Neural cell (in vitro differentiated cells): ENCODE data around the gene WNK3. TPM values are rescaled to one million over a fixed set of nuclear protein-coding genes. Genes with fewer than 3 reads are reported as not detected.

Source experiments
- H2AFZ ChIP-seq: fragments of 200-600, 300-800 bp; sonication (generic), shearing (Covaris generic); 2 replicates; pipeline ENCODE4 v1.6.0; 2014; ENCODE audit warnings: low read depth, mild to moderate bottlenecking, antibody characterized with exemption, low read length, moderate library complexity
- H3F3A ChIP-seq: fragments of 200-600 bp; shearing (Covaris generic); 2 replicates; pipeline ENCODE4 v1.6.1; 2016; ENCODE audit warnings: mild to moderate bottlenecking, moderate library complexity, mixed read lengths, antibody characterized with exemption, low read length; ENCODE audit not compliant: insufficient read depth, poor library complexity, severe bottlenecking
- H3K27ac ChIP-seq: fragments of 200-600, 300-800 bp; sonication (generic), shearing (Covaris generic); 2 replicates; pipeline ENCODE4 v1.5.1; 2014; ENCODE audit warnings: mild to moderate bottlenecking, low read length, moderate library complexity
- H3K27me3 ChIP-seq: fragments of 300-800, 200-600 bp; sonication (generic), shearing (Covaris generic); 2 replicates; pipeline ENCODE4 v1.6.0; 2014; ENCODE audit warnings: mild to moderate bottlenecking, low read depth, low read length, moderate library complexity; ENCODE audit not compliant: insufficient read depth
- H3K36me3 ChIP-seq: fragments of 300-800, 200-600 bp; sonication (generic), shearing (Covaris generic); 2 replicates; pipeline ENCODE4 v1.5.1; 2014; ENCODE audit warnings: mild to moderate bottlenecking, antibody characterized with exemption, low read length, moderate library complexity; ENCODE audit not compliant: insufficient read depth
- H3K4me2 ChIP-seq: fragments of 300-800, 200-600 bp; sonication (generic), shearing (Covaris generic); 2 replicates; pipeline ENCODE4 v1.6.0; 2014; ENCODE audit warnings: mild to moderate bottlenecking, low read length
- H3K4me3 ChIP-seq: fragments of 300-800, 200-600 bp; sonication (generic), shearing (Covaris generic); 2 replicates; pipeline ENCODE4 v1.5.1; 2014; ENCODE audit warnings: mild to moderate bottlenecking, low read length, moderate library complexity
- H3K79me2 ChIP-seq: fragments of 200-600 bp; shearing (Covaris generic); replicated peaks from 2 replicates; pipeline ENCODE4 v1.6.0; 2014; ENCODE audit warnings: mild to moderate bottlenecking, low read length, moderate library complexity; ENCODE audit not compliant: insufficient read depth
- H3K9ac ChIP-seq: fragments of 300-800, 200-600 bp; sonication (generic), shearing (Covaris generic); 2 replicates; pipeline ENCODE4 v1.6.1; 2016; ENCODE audit warnings: mild to moderate bottlenecking, low read length, mixed read lengths
- H3K9me2 ChIP-seq: fragments of 200-600 bp; shearing (Covaris generic); 2 replicates; pipeline ENCODE4 v1.6.1; 2016; ENCODE audit warnings: mild to moderate bottlenecking, low read length, mixed read lengths; ENCODE audit not compliant: insufficient read depth
- H3K9me3 ChIP-seq: fragments of 200-600, 300-800 bp; sonication (generic), shearing (Covaris generic); 2 replicates; pipeline ENCODE4 v1.6.1; 2016; ENCODE audit warnings: mild to moderate bottlenecking, mixed run types, low read length, moderate library complexity, mixed read lengths
- H4K20me1 ChIP-seq: fragments of 200-600 bp; shearing (Covaris generic); 2 replicates; pipeline ENCODE4 v1.6.1; 2016; ENCODE audit warnings: mild to moderate bottlenecking, mixed run types; ENCODE audit not compliant: insufficient read depth
- CTCF ChIP-seq: fragments of 450-650 bp; IDR thresholded peaks from 2 replicates; pipeline ENCODE4 v1.5.1; 2014; ENCODE audit warnings: antibody characterized with exemption, mild to moderate bottlenecking, moderate library complexity; ENCODE audit not compliant: poor library complexity, severe bottlenecking
- EP300 ChIP-seq: fragments of 450-650 bp; conservative IDR thresholded peaks from 2 replicates; pipeline ENCODE4 v1.6.1; 2014; ENCODE audit warnings: antibody characterized with exemption, mild to moderate bottlenecking, moderate library complexity; ENCODE audit not compliant: poor library complexity, severe bottlenecking
- EZH2 ChIP-seq: fragments of 200-600, 300-800 bp; shearing (Covaris generic), sonication (generic); IDR thresholded peaks from 2 replicates; pipeline ENCODE4 v1.6.1; 2014; ENCODE audit warnings: antibody characterized with exemption, low read length, borderline replicate concordance, mild to moderate bottlenecking; ENCODE audit not compliant: insufficient read depth, poor library complexity, severe bottlenecking
- MXI1 ChIP-seq: fragments of 450-650 bp; conservative IDR thresholded peaks from 2 replicates; pipeline ENCODE4 v1.6.1; 2014; ENCODE audit warnings: antibody characterized with exemption, mild to moderate bottlenecking; ENCODE audit not compliant: poor library complexity, severe bottlenecking
- POLR2AphosphoS5 ChIP-seq: IDR thresholded peaks from 2 replicates; pipeline ENCODE4 v1.6.1; 2012
- RAD21 ChIP-seq: fragments of 450-650 bp; conservative IDR thresholded peaks from 2 replicates; pipeline ENCODE4 v1.6.1; 2014; ENCODE audit warnings: antibody characterized with exemption, mild to moderate bottlenecking, moderate library complexity
- REST ChIP-seq: IDR thresholded peaks from 2 replicates; pipeline ENCODE4 v1.6.1; 2012; ENCODE audit warnings: borderline replicate concordance
- SMC3 ChIP-seq: fragments of 450-650 bp; conservative IDR thresholded peaks from 2 replicates; pipeline ENCODE4 v1.6.1; 2014; ENCODE audit warnings: antibody characterized with exemption, mild to moderate bottlenecking, moderate library complexity; ENCODE audit not compliant: poor library complexity
- TAF1 ChIP-seq: IDR thresholded peaks from 2 replicates; pipeline ENCODE4 v1.6.1; 2012; ENCODE audit warnings: low read depth
- polyA plus RNA-seq: library from polyadenylated mRNA; depleted of rRNA; stranded (reverse); fragments of >200 nt; gene quantifications from 2 replicates; pipeline ENCODE4 v1.2.3, GENCODE V29; 2014

The WNK3 gene
- polyA plus RNA-seq, 1 donor from 2014 or later = 35.0 TPM

GRCh38 chrX:54359408-54359807, 1.6 kb upstream of the WNK3 start:
- Histone ChIP-seq H3K4me2 (peak overlapping the region; percentile 48), H4K20me1 (no peaks in the 10 kb centered on the region), H3K27me3 (no peaks in the 10 kb centered on the region), H3K4me3 (peak overlapping the region; percentile 75), H2AFZ (no peak overlapping the region), H3K9me2 (no peaks in the 10 kb centered on the region), H3K79me2 (peaks cover 10% of the 10 kb centered on the region), H3K27ac (peak overlapping the region; percentile 96), H3K9me3 (no peaks in the 10 kb centered on the region), H3F3A (no peaks in the 10 kb centered on the region), H3K9ac (peak overlapping the region; percentile 87), H3K36me3 (no peaks in the 10 kb centered on the region)
- TF ChIP-seq EZH2 (no peak), MXI1 (no peak), TAF1 (no peak), EP300 (no peak), POLR2AphosphoS5 (no peak), SMC3 (no peak), RAD21 (no peak), REST (no peak), CTCF (no peak)

- H3K4me2 ChIP-seq = peak overlapping the region; percentile 48
- no peaks in the 10 kb centered on the region for H3K27me3 ChIP-seq
- H3K36me3 ChIP-seq = no peaks in the 10 kb centered on the region
- peak overlapping the region; percentile 75 for H3K4me3 ChIP-seq
- peak; percentile 84 for TF ChIP-seq MXI1
- peak; percentile 46 for TF ChIP-seq EP300
- no peak for TF ChIP-seq EZH2
- peak; percentile 15 for TF ChIP-seq CTCF
- TF ChIP-seq RAD21 = peak; percentile 35
- TF ChIP-seq REST = no peak
- no peaks in the 10 kb centered on the region for H3F3A ChIP-seq
- peaks cover 18% of the 10 kb centered on the region for H3K79me2 ChIP-seq
- peak overlapping the region; percentile 8 for H2AFZ ChIP-seq
- H3K27ac ChIP-seq = peak overlapping the region; percentile 96
- no peaks in the 10 kb centered on the region for H3K9me3 ChIP-seq
- H3K9me2 ChIP-seq = no peaks in the 10 kb centered on the region
- H3K9ac ChIP-seq = peak overlapping the region; percentile 87
- H4K20me1 ChIP-seq = no peaks in the 10 kb centered on the region
These were observed 772 bp upstream of the WNK3 start for GRCh38 chrX:54358424-54359211.
